ENCODE data around the gene PDGFC. TPM values are rescaled to one million over a fixed set of nuclear protein-coding genes. Genes with fewer than 3 reads are reported as not detected.

The PDGFC gene
- total and polyA plus RNA-seq, 2 of the 8 experiments (the other 6 are each of a cell fraction or from before 2014, with no cell fraction given), result 0.65 to 2.7 TPM

DNA sequence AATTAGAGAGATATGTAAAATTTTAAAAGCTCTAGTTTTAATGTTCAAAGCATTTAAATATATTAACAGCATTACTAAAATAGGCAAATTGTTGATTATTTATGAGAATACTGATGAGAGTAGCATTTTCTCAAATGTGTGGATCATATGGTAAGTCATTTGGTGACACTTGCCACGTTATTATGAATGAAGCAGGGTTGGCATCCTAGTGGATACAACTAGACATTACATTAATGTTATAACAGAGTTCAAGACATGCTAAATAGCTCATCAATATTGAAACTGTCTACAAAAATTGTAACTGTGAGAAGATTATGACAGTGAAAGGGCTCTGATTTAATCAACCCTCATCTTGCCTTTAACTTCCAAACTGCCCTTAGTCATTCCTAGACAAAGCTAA, 171.1 kb downstream of the PDGFC start:
- Histone ChIP-seq H4K5ac (ENCODE audit: insufficient read length, low read depth, low read length) (no peak overlapping the region), H4K20me1 (replicated peaks in 1 of 2; ENCODE audit: control insufficient read depth in 1 of 2, insufficient read depth in 2 of 2, low read length in 2 of 2) (no peaks in the 10 kb centered on the region), H4K91ac (replicated peaks; ENCODE audit: insufficient read length, low read length) (no peak overlapping the region), H2BK15ac (ENCODE audit: low read length) (no peak overlapping the region), H3K36me3 (ENCODE audit: control insufficient read depth in 2 of 4, insufficient read depth in 4 of 4, low read length in 3 of 4) (no peaks in the 10 kb centered on the region), H3K23me2 (ENCODE audit: low read depth, low read length) (no peaks in the 10 kb centered on the region), H3K27me3 (replicated peaks in 1 of 4; ENCODE audit: control insufficient read depth in 3 of 4, extremely low read depth in 1 of 4, insufficient read depth in 3 of 4, low read length in 3 of 4) (no peaks in the 10 kb centered on the region), H3K4me3 (ENCODE audit: extremely low read depth in 1 of 4, insufficient read depth in 2 of 4, low read depth in 3 of 4, low read length in 4 of 4) (no peak overlapping the region), H3K23ac (ENCODE audit: insufficient read length) (no peak overlapping the region), H2AK5ac (ENCODE audit: low read depth, low read length) (no peak overlapping the region), H3K4me1 (replicated peaks in 1 of 4; ENCODE audit: control insufficient read depth in 3 of 4, insufficient read depth in 4 of 4, low read length in 3 of 4) (no peaks in the 10 kb centered on the region), H2AFZ (ENCODE audit: low read length) (no peak overlapping the region), H3K4ac (replicated peaks; ENCODE audit: insufficient read length, low read depth, low read length) (no peak overlapping the region), H3K14ac (ENCODE audit: insufficient read length) (no peak overlapping the region), H3K9me3 (ENCODE audit: insufficient read depth in 2 of 2, low read depth in 1 of 2, low read length in 1 of 2) (no peaks in the 10 kb centered on the region), H3K18ac (ENCODE audit: extremely low read depth, low read length) (no peak overlapping the region), H3K79me2 (ENCODE audit: control insufficient read depth in 1 of 2, insufficient read depth in 2 of 2, low read length in 2 of 2) (no peaks in the 10 kb centered on the region), H2BK120ac (replicated peaks; ENCODE audit: low read depth, low read length) (no peak overlapping the region), H3K9ac (replicated peaks in 1 of 4; ENCODE audit: extremely low read depth in 1 of 4, low read depth in 3 of 4, low read length in 3 of 4) (no peak overlapping the region), H2BK5ac (ENCODE audit: low read depth, low read length) (no peak overlapping the region), H3K27ac (ENCODE audit: low read depth, low read length) (no peak overlapping the region), H2BK20ac (ENCODE audit: low read length) (no peak overlapping the region), H3K4me2 (ENCODE audit: insufficient read depth in 1 of 2, low read depth in 2 of 2, low read length in 2 of 2) (no peak overlapping the region), H2BK12ac (ENCODE audit: low read depth, low read length) (no peak overlapping the region), H3K79me1 (ENCODE audit: low read depth, low read length) (no peaks in the 10 kb centered on the region), H3K56ac (replicated peaks; ENCODE audit: insufficient read length, low read depth, low read length) (no peak overlapping the region), H4K8ac (ENCODE audit: extremely low read depth, insufficient read depth, low read length) (no peak overlapping the region)
- no peak for FAIRE-seq
- ChIA-PET CTCF (ENCODE audit: partially characterized antibody) (interaction anchor here (0.8 to 2.1 kb wide), 4 partner anchors 10 to 74 kb away, joined by 4 to 8 read pairs (median 4); no protein-coding TSS in a partner anchor), POLR2A (ENCODE audit: partially characterized antibody) (no interaction called here)
- WGBS, 2 experiments (ENCODE audit: extremely low coverage in 1 of 2, insufficient coverage in 1 of 2, insufficient read length in 1 of 2, insufficient replicate concordance in 2 of 2, low coverage in 1 of 2, low lambda C conversion rate in 2 of 2, missing lambda C conversion rate in 1 of 2), result 89% methylated on average over 1 of the region's 1 CpG; no CpG with 5 or more reads in 1 of the 2 experiments
- DNase-seq (ENCODE audit: low read depth in 1 of 2, low spot score in 2 of 2), result no peak
- no peak for TF ChIP-seq SRF (IDR thresholded peaks at IDR 0.05; ENCODE audit: low read depth, low read length)
- TF ChIP-seq SIN3A (conservative IDR thresholded peaks at IDR 0.05 in 1 of 2, IDR thresholded peaks at IDR 0.05 in 1 of 2; ENCODE audit: low read depth in 1 of 2, low read length in 2 of 2), result no peak
- no peak for TF ChIP-seq SP1 (IDR thresholded peaks at IDR 0.05; ENCODE audit: low read depth, low read length)
- TF ChIP-seq BCL11A (IDR thresholded peaks at IDR 0.05; ENCODE audit: low read depth in 2 of 2, low read length in 2 of 2), result no peak
- no peak for TF ChIP-seq RBBP5 (IDR thresholded peaks at IDR 0.05; ENCODE audit: borderline replicate concordance, low read depth, low read length)
- no peak for TF ChIP-seq SIRT6 (IDR thresholded peaks at IDR 0.05; ENCODE audit: low read length)
- TF ChIP-seq SAP30 (IDR thresholded peaks at IDR 0.05; ENCODE audit: insufficient read depth, insufficient replicate concordance, low read length), result no peak
- TF ChIP-seq RNF2 (IDR thresholded peaks at IDR 0.05; ENCODE audit: borderline replicate concordance, low read depth, low read length, missing control alignments, poor library complexity, severe bottlenecking), result no peak
- TF ChIP-seq EP300 (IDR thresholded peaks at IDR 0.05; ENCODE audit: borderline replicate concordance in 1 of 2, low read depth in 2 of 2, low read length in 2 of 2), result no peak
- TF ChIP-seq SP2 (IDR thresholded peaks at IDR 0.05; ENCODE audit: low read length), result no peak
- no peak for TF ChIP-seq GTF2F1 (IDR thresholded peaks at IDR 0.05; ENCODE audit: borderline replicate concordance, low read depth, low read length)
- TF ChIP-seq CBX5 (IDR thresholded peaks at IDR 0.05; ENCODE audit: low read depth, low read length), result no peak
- no peak for TF ChIP-seq EGR1 (IDR thresholded peaks at IDR 0.05; ENCODE audit: borderline replicate concordance, low read depth, low read length)
- no peak for TF ChIP-seq KDM5A (IDR thresholded peaks at IDR 0.05; ENCODE audit: low read length)
- TF ChIP-seq ASH2L (IDR thresholded peaks at IDR 0.05; ENCODE audit: low read length), result no peak
